Measurements from ENCODE around the gene PMS1. TPM values are rescaled to one million over a fixed set of nuclear protein-coding genes. Genes with fewer than 3 reads are reported as not detected.

PMS1 gene
- polyA plus RNA-seq, 1 of the 3 experiments (the other 2 are of a cell fraction), result 7.7 TPM

- Histone ChIP-seq H3K9me2 (no peaks in the 10 kb centered on the region), H3K9me3 (peaks cover 3% of the 10 kb centered on the region), H3K4me1 (ENCODE audit: control insufficient read depth in 1 of 2, insufficient read depth in 2 of 2, low read depth in 1 of 2, low read length in 1 of 2) (peaks cover 0 to 5% of the 10 kb centered on the region in 2 experiments; a peak in 2 of 4 replicates), H3K27ac (ENCODE audit: low read depth in 2 of 2, low read length in 1 of 2) (no peak overlapping the region), H3K9ac (no peak overlapping the region), H3K4me3 (ENCODE audit: low read depth in 2 of 2, low read length in 1 of 2) (no peak overlapping the region), H3F3A (replicated peaks; ENCODE audit: insufficient read depth) (no peaks in the 10 kb centered on the region), H3K4me2 (no peak overlapping the region), H3K79me2 (ENCODE audit: insufficient read depth) (no peaks in the 10 kb centered on the region; the same call in 1 of the 2 replicates), H3K27me3 (ENCODE audit: insufficient read depth) (no peaks in the 10 kb centered on the region), H2AFZ (ENCODE audit: low read depth) (no peak overlapping the region), H4K20me1 (ENCODE audit: insufficient read depth) (no peaks in the 10 kb centered on the region), H3K36me3 (replicated peaks in 1 of 2; ENCODE audit: control insufficient read depth in 1 of 2, insufficient read depth in 2 of 2, low read length in 1 of 2) (peaks cover 27 to 31% of the 10 kb centered on the region in 2 experiments)
- WGBS (ENCODE audit: low lambda C conversion rate), result 77% methylated on average over 3 of the region's 3 CpGs
- no peak for DNase-seq
- TF ChIP-seq TCF12 (IDR thresholded peaks at IDR 0.05), result peak; percentile 61; the same call in 1 of the 2 replicates
- TF ChIP-seq TEAD4 (IDR thresholded peaks at IDR 0.05; ENCODE audit: borderline replicate concordance, insufficient read depth), result no peak
- TF ChIP-seq IRF3 (IDR thresholded peaks at IDR 0.05; ENCODE audit: low read depth, low read length), result no peak
- CTCF ChIA-PET, result no interaction called here
- POLR2A ChIA-PET, result no interaction called here
These were observed 69.9 kb downstream of the PMS1 start for GRCh38 chr2:189854187-189854586.

DNA sequence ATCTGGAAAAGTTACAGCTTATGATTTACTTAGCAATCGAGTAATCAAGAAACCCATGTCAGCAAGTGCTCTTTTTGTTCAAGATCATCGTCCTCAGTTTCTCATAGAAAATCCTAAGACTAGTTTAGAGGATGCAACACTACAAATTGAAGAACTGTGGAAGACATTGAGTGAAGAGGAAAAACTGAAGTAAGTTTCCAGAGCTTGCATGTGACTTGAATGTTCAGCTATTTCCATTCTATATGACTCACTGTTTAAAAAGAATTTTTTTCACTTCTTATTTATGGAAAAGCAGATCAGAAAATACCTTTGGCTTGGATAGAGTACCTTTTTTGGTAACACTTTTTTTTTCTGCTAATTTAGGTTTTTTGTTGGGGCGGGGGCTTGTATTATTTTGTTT, 70.7 kb downstream of the PMS1 start:
- 97% methylated on average over 3 of the region's 3 CpGs for WGBS (ENCODE audit: low lambda C conversion rate)
- Histone ChIP-seq H3K9ac (no peak overlapping the region), H3K36me3 (replicated peaks in 1 of 2; ENCODE audit: control insufficient read depth in 1 of 2, insufficient read depth in 2 of 2, low read length in 1 of 2) (peaks cover 31 to 36% of the 10 kb centered on the region in 2 experiments), H3K4me2 (no peak overlapping the region), H4K20me1 (ENCODE audit: insufficient read depth) (no peaks in the 10 kb centered on the region), H3K9me2 (no peaks in the 10 kb centered on the region), H3F3A (replicated peaks; ENCODE audit: insufficient read depth) (peaks cover 3% of the 10 kb centered on the region), H3K79me2 (ENCODE audit: insufficient read depth) (no peaks in the 10 kb centered on the region; the same call in 1 of the 2 replicates), H3K4me1 (ENCODE audit: control insufficient read depth in 1 of 2, insufficient read depth in 2 of 2, low read depth in 1 of 2, low read length in 1 of 2) (peaks cover 0 to 5% of the 10 kb centered on the region in 2 experiments; a peak in 2 of 4 replicates), H3K4me3 (ENCODE audit: low read depth in 2 of 2, low read length in 1 of 2) (no peak overlapping the region), H3K27ac (ENCODE audit: low read depth in 2 of 2, low read length in 1 of 2) (no peak overlapping the region; a peak in 1 of 4 replicates), H2AFZ (ENCODE audit: low read depth) (no peak overlapping the region), H3K27me3 (ENCODE audit: insufficient read depth) (no peaks in the 10 kb centered on the region), H3K9me3 (peaks cover 3% of the 10 kb centered on the region)
- no peak for TF ChIP-seq NRF1 (IDR thresholded peaks at IDR 0.05; ENCODE audit: low read depth, low read length)
- TF ChIP-seq FOSL2 (IDR thresholded peaks at IDR 0.05; ENCODE audit: borderline replicate concordance, low read depth), result peak; percentile 28; the same call in 1 of the 2 replicates
- TF ChIP-seq JUND (IDR thresholded peaks at IDR 0.05), result 0 out of 2 replicates have a peak, but pooled peaks have one; percentile 22
- DNase-seq, result no peak
- ChIA-PET POLR2A (no interaction called here), CTCF (no interaction called here)

- H3K9me3 ChIP-seq, result peaks cover 3% of the 10 kb centered on the region
- H3K4me3 ChIP-seq (ENCODE audit: low read depth in 2 of 2, low read length in 1 of 2), result no peak overlapping the region
- H3F3A ChIP-seq (replicated peaks; ENCODE audit: insufficient read depth), result peaks cover 5% of the 10 kb centered on the region
- H3K4me1 ChIP-seq (ENCODE audit: control insufficient read depth in 1 of 2, insufficient read depth in 2 of 2, low read depth in 1 of 2, low read length in 1 of 2), result peaks cover 0 to 5% of the 10 kb centered on the region in 2 experiments; a peak in 2 of 4 replicates
- H3K36me3 ChIP-seq (replicated peaks in 1 of 2; ENCODE audit: control insufficient read depth in 1 of 2, insufficient read depth in 2 of 2, low read length in 1 of 2), result peaks cover 30 to 33% of the 10 kb centered on the region in 2 experiments
- DNase-seq, result no peak
- no peaks in the 10 kb centered on the region; the same call in 1 of the 2 replicates for H3K79me2 ChIP-seq (ENCODE audit: insufficient read depth)
- H2AFZ ChIP-seq (ENCODE audit: low read depth), result no peak overlapping the region
- H3K27ac ChIP-seq (ENCODE audit: low read depth in 2 of 2, low read length in 1 of 2), result no peak overlapping the region
- ChIA-PET POLR2A (interaction anchor here (0.6 kb wide), 1 partner anchor 790 kb away, joined by 4 read pairs; the partner anchor contains the start of gene NAB1), CTCF (interaction anchor here (1.9 kb wide), 1 partner anchor 8 kb away, joined by 5 read pairs; no protein-coding TSS in a partner anchor)
- H4K20me1 ChIP-seq (ENCODE audit: insufficient read depth), result no peaks in the 10 kb centered on the region
- H3K9me2 ChIP-seq, result no peaks in the 10 kb centered on the region
- H3K4me2 ChIP-seq, result no peak overlapping the region
- H3K27me3 ChIP-seq (ENCODE audit: insufficient read depth), result no peaks in the 10 kb centered on the region
- 96% methylated on average over 1 of the region's 1 CpG for WGBS (ENCODE audit: low lambda C conversion rate)
- H3K9ac ChIP-seq, result no peak overlapping the region
- no peak for TF ChIP-seq MEF2A (IDR thresholded peaks at IDR 0.05; ENCODE audit: borderline replicate concordance, low read depth)
- TF ChIP-seq PBX3 (IDR thresholded peaks at IDR 0.05), result no peak
- TF ChIP-seq GABPA (IDR thresholded peaks at IDR 0.05; ENCODE audit: low read depth), result no peak
- TF ChIP-seq EP300 (IDR thresholded peaks at IDR 0.05; ENCODE audit: borderline replicate concordance in 1 of 2, low read depth in 1 of 2, low read length in 1 of 2), result no peak
- TF ChIP-seq ZBTB33 (IDR thresholded peaks at IDR 0.05; ENCODE audit: borderline replicate concordance, low read depth), result no peak
These were observed 74.0 kb downstream of the PMS1 start for GRCh38 chr2:189858291-189858690.
